NCI-H2029 treated with DMSO at 0.1 percent for 48 hours (cell line): ENCODE results near the gene CDK14.

ENCODE experiments used
- DNase-seq: peaks from one replicate; lab custom pipeline; 2025; lab: John Stamatoyannopoulos, UW

The CDK14 gene

GRCh38 chr7:90951986-90952954, 356.1 kb downstream of the CDK14 start:
- DNase-seq, result no peak

DNA sequence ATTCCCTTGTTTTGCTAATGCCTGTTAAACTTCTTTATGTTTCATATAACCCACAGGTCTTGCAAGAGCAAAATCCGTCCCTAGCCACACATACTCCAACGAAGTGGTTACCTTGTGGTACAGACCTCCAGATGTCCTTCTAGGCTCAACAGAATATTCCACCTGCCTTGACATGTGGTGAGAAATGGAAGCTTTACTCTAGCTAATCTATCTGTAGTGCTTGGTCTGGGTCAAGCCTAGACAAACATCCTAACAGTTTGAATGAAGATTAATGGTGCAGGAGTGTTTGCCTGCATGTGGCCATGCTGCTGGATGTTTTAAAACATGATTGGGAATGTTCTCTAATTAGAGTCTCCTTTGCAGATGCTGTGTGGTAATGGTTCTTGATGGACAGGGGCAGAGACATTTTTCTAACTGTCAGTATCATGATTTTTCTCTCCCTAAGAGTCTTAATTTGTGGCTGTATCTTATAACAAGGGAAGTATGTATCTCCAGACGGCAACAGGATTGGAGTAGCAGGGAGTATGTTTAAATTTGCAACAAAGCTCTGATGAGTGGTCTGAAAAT, 359.6 kb downstream of the CDK14 start:
- peak; percentile 86 for DNase-seq

GRCh38 chr7:90957883-90958282, 361.8 kb downstream of the CDK14 start:
- no peak for DNase-seq

DNA sequence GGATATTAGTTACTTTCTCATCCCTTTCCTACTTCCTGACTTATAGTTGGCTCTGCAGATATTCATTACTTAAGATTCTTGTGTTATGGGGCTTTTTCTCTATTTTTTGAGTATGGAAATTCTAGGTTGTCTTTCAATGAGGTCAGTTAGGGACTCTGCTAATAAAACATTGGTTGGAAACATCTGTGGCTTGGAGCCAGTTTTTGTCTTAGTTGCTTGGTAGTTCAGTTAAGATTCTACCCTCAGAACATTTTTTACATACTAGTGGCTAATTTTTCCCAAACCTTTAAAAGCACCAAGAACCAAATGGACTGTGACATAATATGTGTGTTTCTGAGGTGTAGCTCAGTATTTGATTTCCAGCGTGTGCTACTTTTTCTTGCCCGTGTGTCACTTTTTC, 362.5 kb downstream of the CDK14 start:
- DNase-seq, result no peak

DNA sequence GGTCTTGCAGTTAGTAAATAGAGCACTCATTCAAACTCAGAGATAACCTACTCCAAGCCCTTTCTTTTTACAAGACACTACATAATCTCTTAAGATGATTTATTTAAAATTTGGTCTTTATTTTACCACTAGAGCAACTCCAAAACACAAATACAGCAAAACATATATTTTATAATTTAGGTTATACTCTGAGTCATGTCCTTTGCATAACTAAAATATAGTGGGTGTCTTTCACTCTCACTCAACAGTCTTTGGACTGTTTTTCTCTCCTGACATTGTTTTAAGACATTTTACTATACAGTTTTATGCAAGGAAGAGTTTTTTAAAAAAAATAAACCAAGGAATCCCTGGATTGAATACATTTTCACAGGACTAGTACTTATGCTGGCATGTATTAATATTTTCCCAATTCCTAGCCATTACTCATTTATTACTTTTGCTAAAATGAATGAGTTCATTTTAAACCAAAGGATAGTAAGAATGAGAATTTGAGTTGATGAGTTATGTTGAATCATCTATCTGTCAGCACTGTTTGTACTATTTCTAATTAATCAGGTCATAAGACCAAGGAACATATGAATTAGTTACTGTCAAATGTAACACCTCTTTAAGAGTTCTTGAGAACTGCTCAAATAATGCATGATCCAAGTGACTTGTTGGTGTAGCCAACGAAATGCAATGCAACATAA, 365.1 kb downstream of the CDK14 start:
- DNase-seq, result no peak

GRCh38 chr7:90965211-90965610, 369.1 kb downstream of the CDK14 start:
- DNase-seq, result no peak

DNA sequence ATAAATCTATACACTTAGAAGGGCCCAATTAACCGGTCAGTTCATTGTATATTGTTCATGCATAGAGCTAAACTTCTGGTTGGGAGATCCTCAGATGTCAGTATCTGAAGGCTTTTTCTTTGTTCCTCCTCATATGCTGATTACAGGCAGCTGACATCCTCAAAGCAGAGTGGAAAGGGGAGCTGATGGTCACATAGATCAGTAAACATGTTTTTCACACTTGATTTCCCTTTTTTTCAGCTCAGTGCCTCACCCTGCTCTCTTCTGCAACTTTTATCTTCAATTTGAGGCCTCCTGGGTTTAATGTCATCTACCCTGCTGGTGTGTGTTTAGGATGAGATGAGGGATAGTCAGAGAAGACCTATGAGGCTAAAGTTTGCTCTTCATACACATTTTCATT, 370.2 kb downstream of the CDK14 start:
- no peak for DNase-seq

DNA sequence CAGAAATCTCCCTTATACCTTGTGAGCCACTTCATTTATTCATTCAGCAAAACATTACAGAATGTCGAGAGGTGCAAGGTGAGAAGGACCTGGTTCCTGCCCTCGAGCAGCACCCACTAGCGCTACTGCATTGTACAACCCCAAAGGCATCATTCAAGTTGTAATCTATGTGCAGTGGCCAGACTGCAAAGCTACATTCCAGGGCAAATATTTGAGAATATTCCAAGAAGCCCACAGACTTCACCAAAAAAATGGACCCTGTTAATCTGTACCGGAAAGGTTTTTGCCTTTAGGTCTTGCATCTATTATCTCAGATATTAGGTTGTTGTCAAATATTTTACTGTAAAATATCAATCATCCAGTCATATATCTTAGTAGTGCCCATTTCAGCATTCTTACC, 372.8 kb downstream of the CDK14 start:
- no peak for DNase-seq

- DNase-seq, result no peak
These were observed 376.9 kb downstream of the CDK14 start for GRCh38 chr7:90972906-90973550.

GRCh38 chr7:90977056-90977455, 380.9 kb downstream of the CDK14 start:
- no peak for DNase-seq

- no peak for DNase-seq
These were observed 384.4 kb downstream of the CDK14 start for GRCh38 chr7:90980545-90980944.

DNA sequence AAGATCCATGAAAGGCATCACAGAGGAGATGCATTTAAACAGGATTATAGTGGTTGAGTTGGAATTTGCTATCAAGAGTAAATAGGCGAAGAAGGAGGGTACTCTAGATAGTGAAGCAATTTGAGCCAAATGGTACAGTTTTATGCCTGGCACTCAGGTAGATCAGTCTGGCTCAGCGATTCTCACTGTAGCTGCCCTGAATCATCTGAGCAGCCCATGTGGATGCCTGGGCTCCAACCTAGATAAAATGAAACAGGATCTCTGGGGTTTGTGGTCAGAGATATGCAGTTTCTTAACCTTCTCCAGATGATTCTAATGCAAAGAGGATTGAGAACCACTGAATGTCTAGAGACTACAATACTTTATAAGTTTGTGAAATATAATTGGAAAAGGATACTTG, 386.1 kb downstream of the CDK14 start:
- no peak for DNase-seq

- no peak for DNase-seq
These were observed 388.6 kb downstream of the CDK14 start for GRCh38 chr7:90984692-90985091.

GRCh38 chr7:90988516-90988915, 392.4 kb downstream of the CDK14 start:
- peak; percentile 89 for DNase-seq

DNA sequence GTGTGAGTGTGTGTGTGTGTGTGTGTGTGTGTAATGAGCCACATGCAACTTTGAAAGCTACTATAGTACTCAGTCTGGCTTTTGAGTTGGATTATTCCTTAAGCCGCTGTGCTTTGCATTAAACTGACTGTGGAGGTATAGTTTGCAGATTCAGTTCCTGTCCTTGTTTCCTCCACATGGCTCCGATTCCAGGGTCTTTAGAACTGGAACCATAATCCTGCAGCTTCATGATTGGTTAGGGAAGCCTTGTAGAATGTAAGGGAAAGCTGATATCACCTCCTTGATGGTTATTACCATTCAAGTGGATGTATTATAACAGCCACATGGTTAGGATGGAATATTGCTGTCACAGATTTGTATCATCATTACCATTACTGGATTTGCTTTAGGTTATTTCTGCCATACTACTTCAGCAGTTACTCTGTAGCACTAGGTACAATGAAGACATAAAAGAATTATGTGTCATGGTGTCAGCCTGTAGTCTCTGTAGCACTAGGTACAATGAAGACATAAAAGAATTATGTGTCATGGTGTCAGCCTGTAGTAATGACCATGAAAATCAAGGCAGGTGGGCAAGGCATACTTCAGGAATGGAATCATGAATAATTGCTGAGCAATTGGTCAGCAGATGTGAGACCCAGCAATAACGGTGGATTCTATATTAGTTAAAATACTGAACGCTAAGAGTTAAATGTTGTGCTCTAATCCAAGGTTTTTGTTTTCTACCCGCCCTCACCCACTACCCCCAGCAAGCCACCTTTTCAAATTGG, 393.1 kb downstream of the CDK14 start:
- DNase-seq, result peak; percentile 78

DNA sequence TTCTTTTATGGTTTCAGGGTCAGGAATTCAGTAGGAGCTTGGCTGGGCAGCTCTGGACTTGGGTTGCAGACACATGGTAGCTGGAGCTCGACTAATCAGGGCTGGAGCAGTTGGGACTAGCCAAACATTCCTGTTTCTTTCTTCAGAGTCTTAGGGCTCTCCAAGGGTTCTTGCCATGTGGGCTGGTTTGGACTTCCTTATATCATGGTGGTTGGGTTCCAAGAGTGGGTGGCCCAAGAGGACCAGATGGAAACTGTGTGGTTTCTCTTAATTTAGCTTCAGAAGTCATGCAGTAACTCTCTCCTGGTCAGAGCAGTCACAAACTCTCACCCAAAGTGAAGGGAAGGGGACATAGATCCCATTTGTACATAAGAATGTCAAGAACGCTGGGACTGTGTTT, 398.0 kb downstream of the CDK14 start:
- no peak for DNase-seq

GRCh38 chr7:90994601-90995000, 398.5 kb downstream of the CDK14 start:
- no peak for DNase-seq

GRCh38 chr7:90995996-90996395, 399.9 kb downstream of the CDK14 start:
- DNase-seq, result no peak

- no peak for DNase-seq
These were observed 404.2 kb downstream of the CDK14 start for GRCh38 chr7:90999989-91000979.

DNA sequence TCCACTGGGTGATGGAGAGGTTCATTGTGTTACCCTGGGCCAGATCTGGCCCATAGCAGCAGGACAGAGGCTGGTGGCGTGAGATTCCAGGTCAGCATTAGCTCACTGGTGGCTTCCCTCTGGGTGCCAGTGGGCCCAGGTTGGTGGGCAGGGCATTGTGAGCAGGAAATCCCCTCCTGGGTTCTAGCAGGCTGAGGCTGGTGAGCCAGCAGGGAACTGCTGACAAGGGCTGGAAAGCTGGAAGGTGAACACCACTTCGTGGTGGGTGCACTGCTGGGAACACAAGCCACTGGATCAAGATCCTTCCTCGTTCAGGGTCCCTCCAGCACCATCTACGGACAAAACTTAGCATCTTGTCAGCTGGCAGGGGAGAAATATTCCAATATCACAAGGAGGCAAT, 408.9 kb downstream of the CDK14 start:
- no peak for DNase-seq
